WTC11 (cell line): Measurements from ENCODE around the gene SLC9A7.

Experiments used
- EMX1 ChIP-seq: fragments of 250-450 bp; sonication (Bioruptor Pico); IDR thresholded peaks from 2 replicates; pipeline ENCODE4 v1.8.0; 2021; ENCODE audit warnings: mild to moderate bottlenecking
- GABPB1 ChIP-seq: sonication (generic); formaldehyde crosslinking; IDR thresholded peaks from 2 replicates; pipeline ENCODE4 v1.8.1; 2023; ENCODE audit warnings: mild to moderate bottlenecking, missing genetic modification reagents
- IRF2 ChIP-seq: sonication (generic); formaldehyde crosslinking; IDR thresholded peaks from 2 replicates; pipeline ENCODE4 v1.8.0; 2022; ENCODE audit warnings: low read depth, missing genetic modification reagents, borderline replicate concordance
- NR1H2 ChIP-seq: sonication (generic); formaldehyde crosslinking; IDR thresholded peaks from 2 replicates; pipeline ENCODE4 v1.9.0; 2021; ENCODE audit warnings: mild to moderate bottlenecking, moderate library complexity, missing genetic modification reagents
- NR3C1 ChIP-seq: sonication (generic); formaldehyde crosslinking; conservative IDR thresholded peaks from 2 replicates; pipeline ENCODE4 v1.8.1; 2023; ENCODE audit warnings: low read depth, mild to moderate bottlenecking, missing genetic modification reagents
- PRRX2 ChIP-seq: fragments of 250-450 bp; sonication (Bioruptor Pico); IDR thresholded peaks from 2 replicates; pipeline ENCODE4 v1.8.0; 2021; ENCODE audit warnings: mild to moderate bottlenecking
- SMAD3 ChIP-seq: sonication (generic); formaldehyde crosslinking; IDR thresholded peaks from 2 replicates; pipeline ENCODE4 v1.8.0; 2022; ENCODE audit warnings: missing genetic modification reagents, mild to moderate bottlenecking, borderline replicate concordance
- TEAD4 ChIP-seq: sonication (generic); formaldehyde crosslinking; IDR thresholded peaks from 2 replicates; pipeline ENCODE4 v1.8.0; 2022; ENCODE audit warnings: mild to moderate bottlenecking, missing genetic modification reagents
- TP53 ChIP-seq: sonication (generic); formaldehyde crosslinking; IDR thresholded peaks from 2 replicates; pipeline ENCODE4 v1.8.1; 2023; ENCODE audit warnings: mild to moderate bottlenecking, missing genetic modification reagents
- TF ChIP-seq, protein P1 (sequence below): fragments of 200-600 bp; IDR thresholded peaks from 2 replicates; pipeline ENCODE4 v1.8.0; 2022; ENCODE audit warnings: antibody characterized with exemption

DNA sequence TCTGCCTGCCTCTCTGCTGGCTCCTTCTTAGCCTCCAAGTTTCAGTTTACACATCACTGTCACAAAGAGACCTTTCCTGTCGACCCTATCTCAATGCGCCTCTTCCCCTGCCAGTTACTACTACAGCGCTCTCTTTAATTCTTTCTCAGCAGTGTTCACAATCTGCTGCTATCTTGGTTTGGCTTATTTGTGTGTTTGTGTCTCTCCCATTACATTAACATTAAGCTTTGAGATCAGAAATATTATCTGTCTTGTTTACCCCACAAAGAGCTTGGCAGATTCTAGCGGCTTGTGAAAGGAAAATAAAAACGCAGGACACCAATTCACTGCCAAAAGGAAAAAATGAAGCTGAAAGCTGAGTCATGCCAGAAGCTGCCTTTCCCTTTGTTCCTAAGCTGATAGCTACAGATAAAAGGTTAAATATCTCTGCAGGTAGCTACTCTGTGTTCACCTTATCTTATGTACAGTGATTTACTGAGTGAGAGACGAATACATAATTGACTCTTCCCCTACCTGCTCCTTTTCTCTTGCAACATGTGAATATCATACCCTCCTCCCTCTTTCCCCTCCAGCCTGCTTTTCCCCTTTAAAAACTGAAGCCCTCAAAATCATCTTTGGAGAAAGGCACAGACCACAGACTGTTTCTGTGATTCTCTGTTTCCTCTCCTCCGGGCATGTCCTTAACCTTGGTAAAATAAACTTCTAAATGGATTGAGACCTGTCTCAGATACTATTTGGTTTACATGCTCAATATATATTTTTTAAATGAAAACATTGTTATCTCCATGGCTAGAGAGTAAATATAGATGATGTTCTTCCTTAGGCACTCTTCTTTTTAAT lies 19.3 kb upstream of the SLC9A7 start:
- TF ChIP-seq, protein P1, sequence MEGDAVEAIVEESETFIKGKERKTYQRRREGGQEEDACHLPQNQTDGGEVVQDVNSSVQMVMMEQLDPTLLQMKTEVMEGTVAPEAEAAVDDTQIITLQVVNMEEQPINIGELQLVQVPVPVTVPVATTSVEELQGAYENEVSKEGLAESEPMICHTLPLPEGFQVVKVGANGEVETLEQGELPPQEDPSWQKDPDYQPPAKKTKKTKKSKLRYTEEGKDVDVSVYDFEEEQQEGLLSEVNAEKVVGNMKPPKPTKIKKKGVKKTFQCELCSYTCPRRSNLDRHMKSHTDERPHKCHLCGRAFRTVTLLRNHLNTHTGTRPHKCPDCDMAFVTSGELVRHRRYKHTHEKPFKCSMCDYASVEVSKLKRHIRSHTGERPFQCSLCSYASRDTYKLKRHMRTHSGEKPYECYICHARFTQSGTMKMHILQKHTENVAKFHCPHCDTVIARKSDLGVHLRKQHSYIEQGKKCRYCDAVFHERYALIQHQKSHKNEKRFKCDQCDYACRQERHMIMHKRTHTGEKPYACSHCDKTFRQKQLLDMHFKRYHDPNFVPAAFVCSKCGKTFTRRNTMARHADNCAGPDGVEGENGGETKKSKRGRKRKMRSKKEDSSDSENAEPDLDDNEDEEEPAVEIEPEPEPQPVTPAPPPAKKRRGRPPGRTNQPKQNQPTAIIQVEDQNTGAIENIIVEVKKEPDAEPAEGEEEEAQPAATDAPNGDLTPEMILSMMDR: no peak
- TF ChIP-seq NR1H2 (CRISPR knock-in tag) (no peak), SMAD3 (CRISPR knock-in tag) (no peak), TEAD4 (CRISPR knock-in tag) (no peak), EMX1 (no peak), NR3C1 (no peak), IRF2 (CRISPR knock-in tag) (no peak), GABPB1 (CRISPR knock-in tag) (no peak), TP53 (CRISPR knock-in tag) (no peak), PRRX2 (CRISPR knock-in tag) (no peak)
